H1 (cell line): Measurements from ENCODE around the gene SMYD3. TPM values are rescaled to one million over a fixed set of nuclear protein-coding genes. Genes with fewer than 3 reads are reported as not detected.

Experiments used
- CTCF ChIA-PET: fragments of 300-600 bp; sonication (Branson Sonifier 250); formaldehyde crosslinking; loops from one replicate; lab custom pipeline; 2021; ENCODE audit not compliant: partially characterized antibody; lab: Charles Lee
- POLR2A ChIA-PET: fragments of 300-600 bp; sonication (Branson Sonifier 250); formaldehyde crosslinking; loops from one replicate; lab custom pipeline; 2021; ENCODE audit warnings: inconsistent platforms; ENCODE audit not compliant: partially characterized antibody; lab: Charles Lee
- DNase-seq, 2 experiments: peaks; one replicate each; pipeline versions ENCODE4 v3.0.0 to v3.0.0-alpha.2; 2010 to 2022; ENCODE audit warnings: low spot score in 2 of 2, low read depth in 1 of 2, mixed read lengths in 1 of 2
- FAIRE-seq: peaks from 2 replicates; lab custom pipeline; 2011; peaks lifted over from hg19 to GRCh38; lab: Jason Lieb, UNC
- H2AFZ ChIP-seq: 2 replicates; pipeline ENCODE4 v1.8.1; 2012; ENCODE audit warnings: low read length, inconsistent platforms
- H2AK5ac ChIP-seq: 2 replicates; pipeline ENCODE4 v1.6.1; 2013; ENCODE audit warnings: low read depth, low read length
- H2BK120ac ChIP-seq: replicated peaks from 2 replicates; pipeline ENCODE3; 2013; ENCODE audit warnings: low read depth, low read length, inconsistent platforms
- H2BK12ac ChIP-seq: 2 replicates; pipeline ENCODE4 v1.6.1; 2013; ENCODE audit warnings: low read depth, low read length
- H2BK15ac ChIP-seq: 2 replicates; pipeline ENCODE4 v1.6.1; 2013; ENCODE audit warnings: low read length
- H2BK20ac ChIP-seq: 2 replicates; pipeline ENCODE4 v1.6.1; 2013; ENCODE audit warnings: low read length
- H2BK5ac ChIP-seq: 2 replicates; pipeline ENCODE4 v1.6.1; 2013; ENCODE audit warnings: low read depth, low read length
- H3K14ac ChIP-seq: 2 replicates; pipeline ENCODE4 v1.6.1; 2013; ENCODE audit warnings: inconsistent platforms; ENCODE audit not compliant: insufficient read length
- H3K18ac ChIP-seq: 2 replicates; pipeline ENCODE4 v1.6.1; 2013; ENCODE audit warnings: low read length; ENCODE audit errors: extremely low read depth
- H3K23ac ChIP-seq: 2 replicates; pipeline ENCODE4 v1.6.1; 2013; ENCODE audit warnings: inconsistent platforms; ENCODE audit not compliant: insufficient read length
- H3K23me2 ChIP-seq: 2 replicates; pipeline ENCODE4 v1.6.1; 2013; ENCODE audit warnings: low read depth, low read length
- H3K27ac ChIP-seq: 2 replicates; pipeline ENCODE4 v1.6.1; 2011; ENCODE audit warnings: low read depth, low read length, inconsistent platforms
- H3K27me3 ChIP-seq, 4 experiments: replicated peaks in 1 of 4; 1 replicate in 1 of 4; 2 replicates in 3 of 4; pipeline versions ENCODE4 v1.6.1 to v1.8.1; 2011 to 2013; ENCODE audit warnings: low read length in 3 of 4, mild to moderate bottlenecking in 3 of 4, inconsistent platforms in 2 of 4, mixed read lengths in 2 of 4, moderate library complexity in 1 of 4; ENCODE audit not compliant: control insufficient read depth in 3 of 4, insufficient read depth in 3 of 4; ENCODE audit errors: extremely low read depth in 1 of 4
- H3K36me3 ChIP-seq, 4 experiments: 2 replicates each; pipeline versions ENCODE4 v1.6.1 to v1.8.1; 2011 to 2013; ENCODE audit warnings: mild to moderate bottlenecking in 4 of 4, low read length in 3 of 4, moderate library complexity in 2 of 4, control low read depth in 1 of 4, inconsistent platforms in 1 of 4; ENCODE audit not compliant: insufficient read depth in 4 of 4, control insufficient read depth in 2 of 4
- H3K4ac ChIP-seq: replicated peaks from 2 replicates; pipeline ENCODE3; 2013; ENCODE audit warnings: low read length, low read depth, mixed read lengths, inconsistent platforms; ENCODE audit not compliant: insufficient read length
- H3K4me1 ChIP-seq, 4 experiments: replicated peaks in 1 of 4; 1 replicate in 1 of 4; 2 replicates in 3 of 4; pipeline versions ENCODE4 v1.6.1 to v1.8.1; 2011 to 2013; ENCODE audit warnings: low read length in 3 of 4, inconsistent platforms in 2 of 4, mixed read lengths in 1 of 4; ENCODE audit not compliant: insufficient read depth in 4 of 4, control insufficient read depth in 3 of 4
- H3K4me2 ChIP-seq, 2 experiments: 2 replicates each; pipeline versions ENCODE4 v1.6.1 to v1.8.1; 2011 to 2013; ENCODE audit warnings: low read depth in 2 of 2, low read length in 2 of 2, control low read depth in 1 of 2, inconsistent platforms in 1 of 2, mild to moderate bottlenecking in 1 of 2; ENCODE audit not compliant: insufficient read depth in 1 of 2
- H3K4me3 ChIP-seq, 4 experiments: fragments of 200-600, 300-600 bp in 1 of 4; sonication (generic), shearing (Covaris generic), sonication (Bioruptor Twin) in 1 of 4; 2 replicates each; pipeline versions ENCODE4 v1.5.1 to v1.8.1; 2011 to 2016; ENCODE audit warnings: low read length in 4 of 4, low read depth in 3 of 4, control low read depth in 2 of 4, inconsistent platforms in 2 of 4, mild to moderate bottlenecking in 2 of 4, mixed read lengths in 1 of 4, moderate library complexity in 1 of 4; ENCODE audit not compliant: insufficient read depth in 2 of 4; ENCODE audit errors: extremely low read depth in 1 of 4
- H3K56ac ChIP-seq: replicated peaks from 2 replicates; pipeline ENCODE3; 2013; ENCODE audit warnings: low read depth, mild to moderate bottlenecking, mixed read lengths, low read length, inconsistent platforms; ENCODE audit not compliant: insufficient read length
- H3K79me1 ChIP-seq: 2 replicates; pipeline ENCODE4 v1.6.1; 2013; ENCODE audit warnings: low read depth, low read length, control low read depth
- H3K79me2 ChIP-seq, 2 experiments: 2 replicates each; pipeline versions ENCODE4 v1.6.1 to v1.8.1; 2012 to 2013; ENCODE audit warnings: low read length in 2 of 2, mild to moderate bottlenecking in 2 of 2, inconsistent platforms in 1 of 2; ENCODE audit not compliant: insufficient read depth in 2 of 2, control insufficient read depth in 1 of 2
- H3K9ac ChIP-seq, 4 experiments: replicated peaks in 1 of 4; 1 replicate in 1 of 4; 2 replicates in 3 of 4; pipeline versions ENCODE4 v1.6.1 to v1.8.1; 2011 to 2013; ENCODE audit warnings: low read depth in 3 of 4, low read length in 3 of 4, control low read depth in 2 of 4, mild to moderate bottlenecking in 2 of 4, moderate library complexity in 2 of 4, inconsistent platforms in 1 of 4; ENCODE audit errors: extremely low read depth in 1 of 4
- H3K9me3 ChIP-seq, 2 experiments: 2 replicates each; pipeline versions ENCODE4 v1.6.1 to v1.8.1; 2012 to 2013; ENCODE audit warnings: mild to moderate bottlenecking in 2 of 2, moderate library complexity in 2 of 2, control low read depth in 1 of 2, inconsistent platforms in 1 of 2, low read depth in 1 of 2, low read length in 1 of 2, mixed read lengths in 1 of 2; ENCODE audit not compliant: insufficient read depth in 2 of 2
- H4K20me1 ChIP-seq, 2 experiments: replicated peaks in 1 of 2; 2 replicates each; pipeline versions ENCODE3 to v1.8.1; 2011 to 2013; ENCODE audit warnings: inconsistent platforms in 2 of 2, low read length in 2 of 2, mild to moderate bottlenecking in 1 of 2; ENCODE audit not compliant: insufficient read depth in 2 of 2, control insufficient read depth in 1 of 2
- H4K5ac ChIP-seq: 2 replicates; pipeline ENCODE4 v1.6.1; 2013; ENCODE audit warnings: low read length, low read depth, mixed read lengths, inconsistent platforms; ENCODE audit not compliant: insufficient read length
- H4K8ac ChIP-seq: 2 replicates; pipeline ENCODE4 v1.8.0; 2013; ENCODE audit warnings: mild to moderate bottlenecking, moderate library complexity, low read length, inconsistent platforms; ENCODE audit not compliant: insufficient read depth; ENCODE audit errors: extremely low read depth
- H4K91ac ChIP-seq: replicated peaks from 2 replicates; pipeline ENCODE3; 2013; ENCODE audit warnings: low read length, mixed read lengths, inconsistent platforms; ENCODE audit not compliant: insufficient read length
- CBX8 ChIP-seq: fragments of 300-800, 300-1000 bp; sonication (generic); IDR thresholded peaks from 2 replicates; pipeline ENCODE4 v1.7.1; 2016; ENCODE audit warnings: low read depth, low read length, borderline replicate concordance
- HDAC2 ChIP-seq, 2 experiments: fragments of 300-600 bp in 1 of 2; sonication (generic) in 1 of 2; IDR thresholded peaks; 2 replicates each; pipeline ENCODE4 v1.6.1; 2011 to 2012; ENCODE audit warnings: low read depth in 2 of 2, low read length in 2 of 2, mild to moderate bottlenecking in 2 of 2, moderate library complexity in 2 of 2, borderline replicate concordance in 1 of 2, inconsistent platforms in 1 of 2
- KDM4A ChIP-seq: IDR thresholded peaks from one replicate; pipeline ENCODE4 v1.7.1; 2012; ENCODE audit warnings: low read depth, mild to moderate bottlenecking, moderate library complexity, low read length, inconsistent platforms; ENCODE audit not compliant: severe bottlenecking
- NANOG ChIP-seq: IDR thresholded peaks from 2 replicates; pipeline ENCODE4 v1.6.1; 2011; ENCODE audit warnings: low read length, low read depth, mild to moderate bottlenecking, inconsistent platforms; ENCODE audit not compliant: insufficient read depth, poor library complexity, severe bottlenecking
- SP1 ChIP-seq: IDR thresholded peaks from 2 replicates; pipeline ENCODE4 v1.6.1; 2011; ENCODE audit warnings: low read depth, low read length
- SRF ChIP-seq: IDR thresholded peaks from 2 replicates; pipeline ENCODE4 v1.6.1; 2011; ENCODE audit warnings: mild to moderate bottlenecking, low read depth, low read length, moderate library complexity
- ZNF274 ChIP-seq: IDR thresholded peaks from 2 replicates; pipeline ENCODE4 v1.7.0; 2012; ENCODE audit warnings: low read length, borderline replicate concordance; ENCODE audit errors: extremely low read depth
- WGBS, 2 experiments: shearing (Covaris generic) in 1 of 2; methylation state at CpG; one replicate each; pipeline versions ENCODE4 v1.1.6 to v1.1.7; 2013 to 2015; ENCODE audit warnings: low lambda C conversion rate in 2 of 2, mixed read lengths in 2 of 2, inconsistent platforms in 1 of 2, low coverage in 1 of 2, missing lambda C conversion rate in 1 of 2; ENCODE audit not compliant: insufficient replicate concordance in 2 of 2, insufficient coverage in 1 of 2, insufficient read length in 1 of 2; ENCODE audit errors: extremely low coverage in 1 of 2, missing lambda C conversion rate in 1 of 2; 5-methylcytosine and 5-hydroxymethylcytosine counted together
- polyA plus RNA-seq, 7 experiments: library from polyadenylated mRNA; depleted of rRNA in 3 of 7; stranded (reverse) in 5 of 7; unstranded in 2 of 7; fragments of >200 nt in 5 of 7; fragments of 200-250 nt in 2 of 7; gene quantifications; 1 replicate in 5 of 7; 2 replicates in 1 of 7; 4 replicates in 1 of 7; pipeline versions ENCODE4 v1.2.1 to v1.2.3, GENCODE V29; 2011 to 2013; ENCODE audit warnings: missing spikeins in 2 of 7, mixed read lengths in 2 of 7
- total RNA-seq: library from RNA; stranded (reverse); fragmentation: NEBNext Ultra II Directional; extraction: Animal tissue kit (Norgen Biotek cat#: 25700); gene quantifications from 2 replicates; pipeline ENCODE4 v1.2.1, GENCODE V29; 2021

The SMYD3 gene
- total and polyA plus RNA-seq, 2 of the 8 experiments (the other 6 are each of a cell fraction or from before 2014, with no cell fraction given), result 17.3 to 25.4 TPM

DNA sequence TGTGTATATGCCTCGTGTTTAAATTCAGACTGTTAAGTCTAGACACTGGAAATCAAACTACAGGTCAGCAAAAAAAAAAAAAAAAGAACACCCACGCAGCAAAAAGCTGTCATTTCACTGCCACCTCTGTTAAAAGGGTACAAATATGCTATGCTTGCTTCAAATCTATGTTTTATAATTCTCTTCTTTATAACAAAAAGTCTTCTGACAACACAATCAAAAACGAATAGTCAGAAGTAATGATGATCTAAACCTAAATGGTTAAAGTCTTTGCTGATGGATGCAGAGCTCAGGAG lies 438.9 kb downstream of the SMYD3 start:
- H3K36me3 ChIP-seq, result no peaks in the 10 kb centered on the region
- H2BK15ac ChIP-seq, result no peak overlapping the region
- H3K4me3 ChIP-seq, result no peak overlapping the region
- no peak overlapping the region for H3K14ac ChIP-seq
- H3K79me2 ChIP-seq, result no peaks in the 10 kb centered on the region
- H3K23me2 ChIP-seq, result no peaks in the 10 kb centered on the region; the same call in 1 of the 2 replicates
- H2BK5ac ChIP-seq, result no peak overlapping the region
- H2BK120ac ChIP-seq, result no peak overlapping the region
- peaks cover 6 to 17% (median 12%) of the 10 kb centered on the region in 4 experiments; a peak in 6 of 7 replicates for H3K4me1 ChIP-seq
- CTCF ChIA-PET, result interaction anchor here (0.7 to 1.6 kb wide), 4 partner anchors 20 to 64 kb away, joined by 3 to 7 read pairs (median 3); no protein-coding TSS in a partner anchor
- TF ChIP-seq NANOG (no peak), HDAC2 (IDR thresholded peaks at IDR 0.05; ENCODE audit: borderline replicate concordance in 1 of 2, low read depth in 2 of 2, low read length in 2 of 2) (no peak), KDM4A (no peak), SP1 (no peak), SRF (no peak), ZNF274 (no peak), CBX8 (no peak)
- DNase-seq (no peak), FAIRE-seq (no peak)
- no peak overlapping the region for H2AFZ ChIP-seq
- H3K79me1 ChIP-seq, result no peaks in the 10 kb centered on the region
- H3K27ac ChIP-seq, result no peak overlapping the region
- WGBS, 2 experiments, result 79% methylated on average over 3 of the region's 3 CpGs; no CpG with 5 or more reads in 1 of the 2 experiments
- no peak overlapping the region for H2AK5ac ChIP-seq
- no peak overlapping the region; the same call in 1 of the 2 replicates for H3K18ac ChIP-seq
- H3K4me2 ChIP-seq, result no peak overlapping the region
- no peak overlapping the region for H2BK12ac ChIP-seq
- no peak overlapping the region for H4K8ac ChIP-seq
- no peak overlapping the region for H3K9ac ChIP-seq
- H4K91ac ChIP-seq, result no peak overlapping the region
- POLR2A ChIA-PET, result no interaction called here
- H4K20me1 ChIP-seq, result no peaks in the 10 kb centered on the region
- no peaks in the 10 kb centered on the region; a peak in 2 of 7 replicates for H3K27me3 ChIP-seq
- no peak overlapping the region for H3K56ac ChIP-seq
- no peaks in the 10 kb centered on the region for H3K9me3 ChIP-seq
- H3K23ac ChIP-seq, result no peak overlapping the region
- H2BK20ac ChIP-seq, result no peak overlapping the region
- no peak overlapping the region for H4K5ac ChIP-seq
- H3K4ac ChIP-seq, result no peak overlapping the region
